BLaER1 treated with 17β-estradiol and CSF1 and Interleukin-3, amounts not matched to agents 10 nM and 100 nM (cell line): ENCODE measurements around the gene NDST1.
"Not testable (repeated sequence)": the region's sequence is repeated elsewhere in the genome, so short reads cannot be mapped to it uniquely, and the experiment has no call there.

Experiments
- H3K27ac ChIP-seq, 11 experiments: shearing (Covaris generic); formaldehyde crosslinking; 2 replicates each; pipeline ENCODE4 v1.8.1; 2022
- H3K27me3 ChIP-seq, 11 experiments: shearing (Covaris generic); formaldehyde crosslinking; 2 replicates each; pipeline ENCODE4 v1.8.1; 2022
- H3K36me3 ChIP-seq, 11 experiments: shearing (Covaris generic); formaldehyde crosslinking; 2 replicates each; pipeline ENCODE4 v1.8.1; 2022
- H3K4me1 ChIP-seq, 10 experiments: shearing (Covaris generic); formaldehyde crosslinking; 2 replicates each; pipeline ENCODE4 v1.8.1; 2022
- H3K4me2 ChIP-seq, 11 experiments: shearing (Covaris generic); formaldehyde crosslinking; 2 replicates each; pipeline ENCODE4 v1.8.1; 2022
- H3K4me3 ChIP-seq, 10 experiments: shearing (Covaris generic); formaldehyde crosslinking; 2 replicates each; pipeline ENCODE4 v1.8.1; 2022
- H3K9ac ChIP-seq, 11 experiments: shearing (Covaris generic); formaldehyde crosslinking; 2 replicates each; pipeline ENCODE4 v1.8.1; 2022
- H3K9me3 ChIP-seq, 11 experiments: shearing (Covaris generic); formaldehyde crosslinking; replicated peaks in 1 of 11; 2 replicates each; pipeline ENCODE4 v1.8.1; 2022
- H4K20me1 ChIP-seq, 11 experiments: shearing (Covaris generic); formaldehyde crosslinking; 2 replicates each; pipeline ENCODE4 v1.8.1; 2022
- Cebpa-rat ChIP-seq, 11 experiments: shearing (Covaris generic); IDR thresholded peaks; 2 replicates each; pipeline ENCODE4 v1.8.1; 2022

NDST1 gene

DNA sequence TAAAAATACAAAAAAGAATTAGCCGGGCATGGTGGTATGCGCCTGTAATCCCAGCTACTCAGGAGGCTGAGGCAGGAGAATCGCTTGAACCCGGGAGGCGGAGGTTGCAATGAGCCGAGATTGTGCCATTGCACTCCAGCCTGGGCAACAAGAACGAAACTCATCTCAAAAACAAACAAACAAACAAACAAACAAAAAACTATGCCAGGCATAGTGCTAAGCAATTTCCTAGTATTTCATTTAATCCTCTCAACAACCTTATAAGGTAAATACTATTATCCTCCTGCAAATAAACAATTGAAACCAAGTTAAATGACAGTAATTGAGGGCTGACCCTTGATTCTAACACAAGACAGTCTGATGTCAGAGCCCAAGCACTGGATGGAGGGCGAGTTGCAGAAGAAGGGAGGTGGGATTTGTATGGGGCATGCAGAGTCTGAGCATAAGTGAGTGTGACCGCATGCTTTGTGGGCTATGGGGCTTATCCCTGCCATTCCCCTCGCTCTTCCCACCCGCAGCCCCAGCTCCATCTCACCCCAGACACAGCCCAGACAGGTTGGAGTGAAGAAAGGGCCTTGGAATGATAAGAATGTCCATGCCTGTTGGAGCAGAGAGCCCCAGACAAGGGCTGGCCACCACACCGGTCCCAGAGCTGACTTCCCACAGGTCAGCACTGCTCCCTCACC, 34.1 kb upstream of the NDST1 start:
- H3K9ac ChIP-seq = no peak overlapping the region
- H3K9me3 ChIP-seq = no peaks in the 10 kb centered on the region
- H3K4me3 ChIP-seq = no peak overlapping the region
- TF ChIP-seq Cebpa-rat (IDR thresholded peaks at IDR 0.05) = no peak
- no peaks in the 10 kb centered on the region for H4K20me1 ChIP-seq
- no peak overlapping the region for H3K27ac ChIP-seq
- no peaks in the 10 kb centered on the region for H3K36me3 ChIP-seq
- no peak overlapping the region; a peak in 1 of 22 replicates for H3K4me2 ChIP-seq
- peaks cover 24 to 51% (median 34%) of the 10 kb centered on the region in 10 experiments for H3K4me1 ChIP-seq
- no peaks in the 10 kb centered on the region for H3K27me3 ChIP-seq

GRCh38 chr5:150476568-150476967, 31.4 kb upstream of the NDST1 start:
- peak overlapping the region in 1 of 11 experiments; percentile 5; a peak in 2 of 22 replicates for H3K9ac ChIP-seq
- peak overlapping the region; percentile 13 to 86 (median 45); a peak in 17 of 22 replicates for H3K4me2 ChIP-seq
- not testable (repeated sequence) for H4K20me1 ChIP-seq, H3K36me3 ChIP-seq, H3K27me3 ChIP-seq, H3K9me3 ChIP-seq, H3K4me3 ChIP-seq
- peak overlapping the region in 5 of 11 experiments; percentile 2 to 41 (median 22); a peak in 6 of 22 replicates for H3K27ac ChIP-seq
- peaks cover 24 to 57% (median 34%) of the 10 kb centered on the region in 10 experiments for H3K4me1 ChIP-seq

- Histone ChIP-seq H3K4me2 (no peak overlapping the region), H3K36me3 (no peaks in the 10 kb centered on the region), H3K27ac (no peak overlapping the region), H4K20me1 (no peaks in the 10 kb centered on the region), H3K27me3 (no peaks in the 10 kb centered on the region), H3K4me1 (peaks cover 24 to 44% (median 28%) of the 10 kb centered on the region in 10 experiments), H3K9ac (no peak overlapping the region), H3K4me3 (no peak overlapping the region), H3K9me3 (no peaks in the 10 kb centered on the region)
- TF ChIP-seq Cebpa-rat (IDR thresholded peaks at IDR 0.05) = no peak
Measured at GRCh38 chr5:150479416-150479815, 28.5 kb upstream of the NDST1 start.

DNA sequence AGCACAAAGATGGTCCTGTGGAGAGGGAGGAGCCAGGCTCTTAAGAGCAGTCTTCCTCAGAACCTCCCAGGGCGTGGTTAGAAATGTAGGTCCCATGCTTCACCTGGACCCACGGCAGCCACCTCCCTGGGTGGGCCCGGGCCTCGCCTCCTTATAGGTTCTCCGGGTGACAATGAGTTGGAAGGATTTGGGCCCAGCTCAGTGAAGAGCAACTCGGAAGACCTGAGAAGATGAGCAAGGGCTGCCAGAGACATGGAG, 26.3 kb upstream of the NDST1 start:
- no peaks in the 10 kb centered on the region for H4K20me1 ChIP-seq
- TF ChIP-seq Cebpa-rat (IDR thresholded peaks at IDR 0.05) = no peak
- H3K27ac ChIP-seq = no peak overlapping the region
- no peaks in the 10 kb centered on the region for H3K9me3 ChIP-seq
- H3K36me3 ChIP-seq = no peaks in the 10 kb centered on the region
- H3K27me3 ChIP-seq = no peaks in the 10 kb centered on the region
- H3K4me3 ChIP-seq = no peak overlapping the region
- no peak overlapping the region for H3K4me2 ChIP-seq
- no peak overlapping the region for H3K9ac ChIP-seq
- peaks cover 13 to 35% (median 19%) of the 10 kb centered on the region in 10 experiments for H3K4me1 ChIP-seq

DNA sequence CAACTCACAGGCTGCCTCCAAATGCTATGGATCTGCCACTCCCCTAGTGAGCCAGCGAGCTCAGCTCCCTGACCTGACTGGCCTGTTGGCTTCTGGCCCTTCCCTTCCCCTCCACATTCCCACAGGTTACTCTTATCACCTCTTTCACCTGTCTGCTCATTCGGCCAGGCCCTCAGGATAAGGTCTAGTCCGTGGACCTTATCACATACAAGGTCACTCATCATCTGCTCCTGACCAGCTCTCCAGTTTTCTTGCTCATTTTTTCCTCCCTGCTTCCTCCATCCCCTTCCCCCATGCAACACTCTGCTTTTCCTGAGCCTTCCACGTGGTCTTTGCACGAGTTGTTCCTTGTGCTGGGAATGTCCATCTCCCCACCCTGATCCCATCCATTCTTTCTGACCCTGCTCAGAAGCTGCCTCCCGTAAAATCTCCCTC, 25.9 kb upstream of the NDST1 start:
- H4K20me1 ChIP-seq = peaks cover 0 to 2% (median 0%) of the 10 kb centered on the region in 11 experiments; a peak in 2 of 22 replicates
- H3K9ac ChIP-seq = no peak overlapping the region
- TF ChIP-seq Cebpa-rat (IDR thresholded peaks at IDR 0.05) = no peak
- peaks cover 12 to 35% (median 18%) of the 10 kb centered on the region in 10 experiments for H3K4me1 ChIP-seq
- no peaks in the 10 kb centered on the region for H3K36me3 ChIP-seq
- H3K4me3 ChIP-seq = no peak overlapping the region
- no peaks in the 10 kb centered on the region for H3K27me3 ChIP-seq
- H3K27ac ChIP-seq = no peak overlapping the region
- H3K9me3 ChIP-seq = no peaks in the 10 kb centered on the region
- H3K4me2 ChIP-seq = no peak overlapping the region

GRCh38 chr5:150484964-150485692, 22.8 kb upstream of the NDST1 start:
- H3K4me1 ChIP-seq = peaks cover 33 to 43% (median 39%) of the 10 kb centered on the region in 10 experiments
- H3K9me3 ChIP-seq = no peaks in the 10 kb centered on the region
- H3K27me3 ChIP-seq = no peaks in the 10 kb centered on the region
- peak overlapping the region; percentile 82 to 96 (median 90) for H3K4me2 ChIP-seq
- H4K20me1 ChIP-seq = peaks cover 15 to 34% (median 28%) of the 10 kb centered on the region in 11 experiments; a peak in 21 of 22 replicates
- TF ChIP-seq Cebpa-rat (IDR thresholded peaks at IDR 0.05) = no peak
- H3K4me3 ChIP-seq = peak overlapping the region; percentile 81 to 95 (median 86)
- H3K9ac ChIP-seq = peak overlapping the region; percentile 90 to 98 (median 94)
- peak overlapping the region; percentile 85 to 95 (median 91); a peak in 21 of 22 replicates for H3K27ac ChIP-seq
- peaks cover 0 to 2% (median 0%) of the 10 kb centered on the region in 11 experiments; a peak in 1 of 22 replicates for H3K36me3 ChIP-seq

DNA sequence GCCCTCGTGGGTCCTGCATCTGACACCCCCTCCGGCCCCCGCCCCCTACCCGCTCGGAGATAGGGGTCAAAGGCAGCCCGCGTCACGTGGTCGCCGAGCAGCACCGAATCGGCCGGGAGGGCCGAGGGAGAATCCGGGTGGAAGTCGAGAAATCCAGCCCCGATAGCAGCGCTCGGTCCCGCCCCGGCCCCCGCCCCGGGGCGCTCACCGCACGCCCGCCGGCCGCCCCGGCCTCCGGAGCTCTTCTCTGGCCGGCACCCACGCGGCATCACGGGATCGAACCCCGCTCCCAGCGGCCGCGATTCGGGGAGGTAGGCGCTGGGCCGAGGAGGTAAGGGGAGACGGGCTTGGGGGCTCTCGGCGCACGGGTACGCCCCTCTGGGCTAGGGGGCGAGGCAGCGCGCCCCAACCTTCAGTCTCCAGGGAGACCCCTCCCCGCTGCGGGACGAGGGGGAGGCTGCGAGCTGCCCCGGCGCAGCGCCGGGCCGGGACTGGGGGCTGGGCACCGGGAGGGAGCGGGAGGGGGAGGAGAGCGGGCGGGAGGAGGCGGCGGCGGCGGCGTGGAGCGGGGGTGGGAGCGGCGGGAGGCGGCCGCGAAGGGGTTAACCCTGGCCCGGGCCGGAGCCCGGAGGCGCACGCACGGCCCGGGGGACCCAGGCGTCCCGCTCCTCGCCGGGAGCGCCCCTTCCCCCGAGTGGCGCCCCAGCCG, 22.1 kb upstream of the NDST1 start:
- peak overlapping the region; percentile 85 to 95 (median 91) for H3K27ac ChIP-seq
- no peak for TF ChIP-seq Cebpa-rat (IDR thresholded peaks at IDR 0.05)
- H3K4me3 ChIP-seq = peak overlapping the region; percentile 81 to 95 (median 86)
- H3K27me3 ChIP-seq = no peaks in the 10 kb centered on the region
- peak overlapping the region; percentile 82 to 96 (median 90) for H3K4me2 ChIP-seq
- no peaks in the 10 kb centered on the region for H3K9me3 ChIP-seq
- H4K20me1 ChIP-seq = peaks cover 23 to 41% (median 35%) of the 10 kb centered on the region in 11 experiments; a peak in 21 of 22 replicates
- peaks cover 41 to 50% (median 46%) of the 10 kb centered on the region in 10 experiments for H3K4me1 ChIP-seq
- H3K9ac ChIP-seq = peak overlapping the region; percentile 90 to 98 (median 94)
- peaks cover 0 to 8% (median 0%) of the 10 kb centered on the region in 11 experiments; a peak in 3 of 22 replicates for H3K36me3 ChIP-seq

- peaks cover 48 to 57% (median 54%) of the 10 kb centered on the region in 10 experiments for H3K4me1 ChIP-seq
Measured at GRCh38 chr5:150486402-150487198, 21.3 kb upstream of the NDST1 start.

More at GRCh38 chr5:150486402-150487198, 21.3 kb upstream of the NDST1 start:
- Histone ChIP-seq H3K4me3 (peak overlapping the region; percentile 81 to 95 (median 86)), H3K27me3 (no peaks in the 10 kb centered on the region), H3K9me3 (no peaks in the 10 kb centered on the region), H3K27ac (peak overlapping the region; percentile 85 to 95 (median 91)), H3K36me3 (peaks cover 0 to 16% (median 2%) of the 10 kb centered on the region in 11 experiments; a peak in 9 of 22 replicates), H3K4me2 (peak overlapping the region; percentile 82 to 96 (median 89)), H4K20me1 (peaks cover 30 to 48% (median 43%) of the 10 kb centered on the region in 11 experiments; a peak in 21 of 22 replicates), H3K9ac (peak overlapping the region; percentile 90 to 98 (median 94))
- no peak for TF ChIP-seq Cebpa-rat (IDR thresholded peaks at IDR 0.05)
